H4 (cell line): ENCODE measurements around the gene PIK3C2G. TPM values are rescaled to one million over a fixed set of nuclear protein-coding genes. Genes with fewer than 3 reads are reported as not detected.
A peak's percentile ranks its signal among the peaks of the same experiment; 100 is the strongest.
"Not testable (repeated sequence)": the region's sequence is repeated elsewhere in the genome, so short reads cannot be mapped to it uniquely, and the experiment has no call there.

Experiments used
- DNase-seq: peaks from one replicate; pipeline ENCODE4 v3.0.0-alpha.2; 2015; ENCODE audit warnings: low spot score
- total RNA-seq: library from RNA; depleted of rRNA; stranded (reverse); fragments of >200 nt; shearing (Covaris generic); gene quantifications from 2 replicates; pipeline ENCODE4 v1.2.3, GENCODE V29; 2014

PIK3C2G gene
- total RNA-seq, 1 experiment from 2014 or later = not detected

GRCh38 chr12:18632848-18633247 lies 371.5 kb downstream of the PIK3C2G start:
- DNase-seq = no peak

DNA sequence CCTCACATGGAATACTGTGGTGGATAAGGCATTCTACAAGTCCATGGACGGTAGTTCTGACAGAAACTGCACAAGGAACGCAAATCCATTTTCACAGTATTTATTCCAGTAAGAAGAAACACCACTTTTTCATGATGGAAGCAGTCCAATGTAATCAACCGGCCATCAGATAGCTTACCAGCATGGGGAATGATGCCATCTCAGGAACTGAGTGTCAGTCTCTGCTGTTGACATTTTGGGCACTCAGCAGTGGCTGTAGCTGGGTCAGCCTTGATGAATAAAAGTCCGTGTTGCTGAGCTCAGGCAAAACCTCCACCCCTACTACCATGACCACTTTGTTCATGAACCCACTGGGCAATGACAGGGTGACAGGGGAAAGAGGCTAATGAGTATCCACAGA lies 373.1 kb downstream of the PIK3C2G start:
- DNase-seq = no peak

DNA sequence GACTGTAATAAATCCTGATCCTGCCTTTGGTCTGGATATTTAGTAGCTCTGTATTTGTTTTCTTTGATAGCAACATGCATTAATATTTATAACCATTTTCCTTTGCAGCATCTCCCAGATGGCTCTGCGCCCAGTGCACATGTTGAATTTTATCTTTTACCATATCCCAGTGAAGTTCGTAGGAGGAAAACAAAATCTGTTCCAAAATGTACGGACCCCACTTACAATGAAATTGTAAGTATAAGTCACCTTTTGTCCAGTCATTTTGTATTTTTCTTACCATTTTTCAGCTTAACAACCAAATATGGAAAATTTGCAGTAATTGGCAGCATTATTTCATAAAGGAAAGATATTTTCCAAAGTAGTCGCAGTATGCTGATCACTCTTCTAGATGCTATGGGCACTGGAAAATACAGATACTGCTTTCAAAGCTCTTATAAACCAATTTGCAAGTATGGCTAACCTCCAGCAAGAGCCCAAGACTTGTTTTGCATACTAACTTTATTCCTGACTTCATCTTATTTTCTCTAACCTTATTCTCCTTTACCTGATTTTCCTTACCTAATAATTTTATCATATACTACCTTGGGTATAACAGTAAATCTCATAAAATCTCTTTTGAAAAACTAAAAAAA lies 379.1 kb downstream of the PIK3C2G start:
- DNase-seq = no peak

DNA sequence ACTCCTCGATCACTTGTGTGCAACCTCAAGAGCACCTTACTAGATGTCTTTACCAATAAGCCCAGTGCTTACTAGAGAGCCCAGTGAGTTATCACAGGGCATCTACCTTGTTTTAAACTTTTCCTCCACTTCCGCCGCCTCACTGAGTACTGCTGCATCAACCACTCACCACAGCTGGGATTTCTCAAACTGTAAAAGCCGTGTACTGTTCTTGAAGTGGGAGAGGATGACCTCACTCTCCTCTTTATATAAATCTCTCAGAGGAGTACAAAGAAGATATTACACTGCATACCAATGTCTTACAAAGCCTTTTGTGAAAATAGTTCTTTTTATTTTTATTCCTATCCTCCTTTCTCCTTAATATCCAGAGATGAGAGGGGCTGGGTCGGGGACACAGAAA lies 382.4 kb downstream of the PIK3C2G start:
- peak; percentile 13 for DNase-seq

- DNase-seq = no peak
These were observed 383.2 kb downstream of the PIK3C2G start for GRCh38 chr12:18644564-18644963.

- no peak for DNase-seq
These were observed 385.1 kb downstream of the PIK3C2G start for GRCh38 chr12:18646286-18646890.

DNA sequence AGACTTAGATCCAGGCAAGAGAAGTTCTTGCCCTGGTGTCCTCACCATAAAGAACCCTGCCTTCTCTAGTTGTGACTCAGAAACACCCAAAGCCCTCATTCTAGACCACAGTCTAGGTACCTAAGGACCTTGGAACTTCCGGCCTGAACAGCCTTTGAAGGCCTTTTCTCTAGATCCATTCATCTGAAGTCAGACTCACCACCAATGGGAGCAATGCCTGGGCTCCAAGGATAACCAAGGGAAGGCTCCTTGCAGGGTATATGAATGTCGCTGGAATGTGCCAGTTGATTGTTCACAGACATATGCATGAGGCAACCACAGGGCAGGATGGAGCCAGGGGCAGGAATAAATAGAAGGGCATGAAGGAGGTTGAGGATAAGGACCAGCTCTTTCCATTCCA lies 390.2 kb downstream of the PIK3C2G start:
- DNase-seq = no peak

DNA sequence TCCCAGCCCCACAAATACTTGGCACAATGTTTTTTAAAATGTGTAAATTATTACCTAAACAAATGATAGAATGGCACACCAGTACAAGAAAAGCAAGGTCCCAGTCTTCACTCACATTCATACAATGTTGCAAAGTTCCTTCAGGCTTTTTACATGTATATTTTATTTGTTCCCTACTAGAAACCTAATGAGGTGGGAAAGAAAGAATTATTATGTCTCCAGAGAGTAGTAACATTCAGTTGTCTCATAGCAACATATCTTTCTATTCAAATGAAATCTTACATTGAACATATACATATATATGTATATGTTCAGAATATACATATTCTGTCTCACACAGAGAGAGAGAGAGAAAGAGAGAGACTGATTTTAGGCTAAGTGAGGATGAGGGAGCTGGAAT lies 391.3 kb downstream of the PIK3C2G start:
- DNase-seq = no peak

- no peak for DNase-seq
These were observed 392.1 kb downstream of the PIK3C2G start for GRCh38 chr12:18653465-18653864.

- DNase-seq = no peak
These were observed 394.0 kb downstream of the PIK3C2G start for GRCh38 chr12:18655351-18655750.

- no peak for DNase-seq
These were observed 396.9 kb downstream of the PIK3C2G start for GRCh38 chr12:18658179-18658578.

DNA sequence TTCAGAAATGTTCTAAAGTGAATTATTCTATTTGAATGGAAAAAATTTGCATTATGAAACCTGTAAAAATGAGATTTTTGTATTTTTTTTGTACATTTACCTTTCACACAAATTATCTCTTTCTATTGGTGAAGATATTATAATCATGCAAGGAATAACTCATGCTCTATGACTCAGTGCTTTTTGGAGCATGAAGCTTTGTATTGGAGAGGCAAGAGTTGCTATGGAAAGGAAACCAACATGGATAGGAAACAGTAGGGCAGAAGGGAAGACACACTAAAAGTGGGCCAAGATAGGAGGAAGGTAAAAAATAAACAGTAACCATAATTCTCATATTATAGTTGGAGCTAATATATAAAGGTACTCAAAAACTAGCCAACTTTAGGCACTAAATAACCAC lies 397.5 kb downstream of the PIK3C2G start:
- DNase-seq = no peak

GRCh38 chr12:18676141-18676540 lies 414.8 kb downstream of the PIK3C2G start:
- no peak for DNase-seq

DNA sequence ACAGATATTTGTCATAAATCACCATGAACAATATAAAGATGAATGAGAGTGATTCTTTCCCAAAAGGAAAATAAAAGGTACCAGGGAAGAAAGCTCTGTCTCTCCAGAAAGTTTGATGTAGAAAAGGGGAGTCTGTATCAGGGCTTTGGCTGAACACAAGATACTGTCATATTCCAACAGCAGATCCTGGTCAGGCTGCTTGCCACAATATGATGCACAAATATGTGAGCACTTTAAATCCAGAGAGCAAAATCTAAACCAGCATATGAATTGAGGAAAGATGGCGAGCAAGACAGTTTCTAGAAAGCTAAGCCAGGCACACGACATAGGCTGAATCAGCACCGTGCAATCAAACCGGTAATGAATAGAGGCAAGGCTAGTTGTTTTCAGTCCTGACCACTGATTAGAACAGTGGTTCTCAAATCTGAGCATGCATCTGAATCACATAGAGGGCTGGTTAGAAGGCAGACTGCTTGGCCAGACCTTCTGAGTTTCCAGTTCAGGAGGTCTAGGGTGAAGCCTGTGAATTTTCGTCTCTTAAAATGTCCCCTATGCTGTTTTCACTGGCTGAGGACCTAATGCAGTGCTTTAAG lies 415.8 kb downstream of the PIK3C2G start:
- DNase-seq = no peak

GRCh38 chr12:18681818-18682217 lies 420.5 kb downstream of the PIK3C2G start:
- DNase-seq = no peak

GRCh38 chr12:18683327-18684013 lies 422.2 kb downstream of the PIK3C2G start:
- no peak for DNase-seq

GRCh38 chr12:18684430-18684829 lies 423.1 kb downstream of the PIK3C2G start:
- no peak for DNase-seq

- DNase-seq = no peak
These were observed 428.5 kb downstream of the PIK3C2G start for GRCh38 chr12:18689771-18690170.

- no peak for DNase-seq
These were observed 429.3 kb downstream of the PIK3C2G start for GRCh38 chr12:18690653-18691052.

DNA sequence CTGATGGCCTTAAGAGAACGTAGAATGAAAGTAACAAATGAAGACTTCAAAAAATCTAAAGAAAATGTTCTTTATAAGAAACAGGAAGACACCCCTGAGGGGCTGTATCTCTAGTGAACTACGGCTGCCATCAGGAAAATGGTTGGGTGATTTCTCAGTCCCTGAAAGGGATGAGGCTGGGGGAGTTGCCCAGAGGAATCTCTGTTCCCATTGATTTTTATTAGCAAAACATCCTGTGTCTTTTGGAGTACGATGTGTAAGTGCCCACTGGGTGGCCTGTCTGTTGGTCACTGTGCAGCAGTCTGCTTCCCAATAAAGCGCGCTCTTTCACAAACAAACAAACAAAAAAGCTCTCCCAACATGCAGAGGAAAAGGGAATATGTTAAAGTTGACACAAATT lies 432.7 kb downstream of the PIK3C2G start:
- DNase-seq = not testable (repeated sequence)

DNA sequence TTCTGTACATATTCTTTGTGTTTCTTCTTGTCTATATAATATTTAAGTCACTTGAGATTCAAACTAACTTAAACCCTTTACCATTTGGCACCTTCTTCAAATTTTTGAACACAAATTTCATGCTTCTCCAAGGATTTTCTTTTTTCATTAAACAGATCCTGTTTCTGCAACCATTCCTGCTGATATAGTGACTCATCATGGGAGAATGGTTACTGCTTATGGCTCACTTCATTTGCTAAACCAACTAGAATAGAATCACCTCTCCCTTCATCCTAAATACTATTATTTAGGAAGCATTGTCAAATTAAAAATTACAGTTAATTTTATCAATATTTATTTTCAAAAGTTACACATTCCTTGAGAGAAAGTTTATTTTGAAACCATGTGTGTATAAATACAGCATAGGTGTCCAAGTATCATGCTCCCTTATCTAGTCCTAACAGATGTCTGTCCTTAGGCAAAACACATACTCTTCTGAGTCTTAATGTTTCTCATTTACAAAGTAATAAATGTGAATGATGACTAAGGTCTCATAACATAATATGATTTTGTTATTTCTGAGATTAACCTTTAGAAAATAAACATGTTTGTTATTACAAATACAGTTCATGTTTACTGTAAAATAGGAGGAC lies 435.8 kb downstream of the PIK3C2G start:
- no peak for DNase-seq
